VCaP (cell line): Measurements from ENCODE around the gene LNPK.

ENCODE experiments used
- H3K27ac ChIP-seq: fragments of 450-650 bp; 2 replicates; pipeline ENCODE4 v1.5.1; 2017
- CTCF ChIP-seq: fragments of 450-650 bp; conservative IDR thresholded peaks from 2 replicates; pipeline ENCODE4 v1.5.1; 2017; ENCODE audit warnings: mild to moderate bottlenecking, moderate library complexity

The LNPK gene

GRCh38 chr2:176001916-176002687, at the start of gene LNPK:
TSS of gene LNPK (minus strand) at chr2:176002267. CDS start at chr2:175995584, 6,683 bp downstream.
- no peak for TF ChIP-seq CTCF
- H3K27ac ChIP-seq = peak within 1 kb of the TSS; percentile 80

GRCh38 chr2:176039375-176039774, 37.3 kb upstream of the LNPK start:
- H3K27ac ChIP-seq = no peak overlapping the region
- TF ChIP-seq CTCF = no peak

- no peak for TF ChIP-seq CTCF
- no peak overlapping the region for H3K27ac ChIP-seq
These were observed 36.6 kb upstream of the LNPK start for GRCh38 chr2:176038694-176039093.

GRCh38 chr2:176035013-176035691, 33.1 kb upstream of the LNPK start:
- TF ChIP-seq CTCF = no peak
- no peak overlapping the region for H3K27ac ChIP-seq

GRCh38 chr2:176027806-176028205, 25.7 kb upstream of the LNPK start:
- no peak overlapping the region for H3K27ac ChIP-seq
- TF ChIP-seq CTCF = no peak

GRCh38 chr2:176025932-176026331, 23.9 kb upstream of the LNPK start:
- TF ChIP-seq CTCF = no peak
- no peak overlapping the region for H3K27ac ChIP-seq

GRCh38 chr2:176024083-176024482, 22.0 kb upstream of the LNPK start:
- TF ChIP-seq CTCF = no peak
- H3K27ac ChIP-seq = no peak overlapping the region
